Astrocyte (in vitro differentiated cells and primary cell): ENCODE measurements around the gene GABRA5. TPM values are rescaled to one million over a fixed set of nuclear protein-coding genes. Genes with fewer than 3 reads are reported as not detected.
A peak's percentile ranks its signal among the peaks of the same experiment; 100 is the strongest.

Experiments
- DNase-seq: peaks from one replicate; pipeline ENCODE4 v3.0.0-alpha.2; 2010; ENCODE audit warnings: low read depth
- FAIRE-seq: peaks from 2 replicates; lab custom pipeline; 2011; peaks lifted over from hg19 to GRCh38; lab: Jason Lieb, UNC
- H2AFZ ChIP-seq: 2 replicates; pipeline ENCODE4 v1.6.0; 2012; ENCODE audit warnings: low read depth, low read length, inconsistent platforms
- H3K27ac ChIP-seq: 2 replicates; pipeline ENCODE4 v1.5.1; 2011; ENCODE audit warnings: low read depth, low read length, inconsistent platforms
- H3K27me3 ChIP-seq: 2 replicates; pipeline ENCODE4 v1.6.0; 2011; ENCODE audit warnings: low read length, inconsistent platforms; ENCODE audit not compliant: insufficient read depth
- H3K36me3 ChIP-seq: 2 replicates; pipeline ENCODE4 v1.5.1; 2011; ENCODE audit warnings: low read length, inconsistent platforms; ENCODE audit not compliant: insufficient read depth
- H3K4me1 ChIP-seq: 2 replicates; pipeline ENCODE4 v1.5.1; 2011; ENCODE audit warnings: low read length, inconsistent platforms; ENCODE audit not compliant: insufficient read depth
- H3K4me2 ChIP-seq: 2 replicates; pipeline ENCODE4 v1.6.0; 2012; ENCODE audit warnings: low read length, inconsistent platforms
- H3K4me3 ChIP-seq: 2 replicates; pipeline ENCODE4 v1.5.1; 2011; ENCODE audit warnings: low read depth, mild to moderate bottlenecking, low read length, inconsistent platforms; ENCODE audit not compliant: insufficient read depth
- H3K79me2 ChIP-seq: 2 replicates; pipeline ENCODE4 v1.6.0; 2012; ENCODE audit warnings: mild to moderate bottlenecking, low read length, inconsistent platforms; ENCODE audit not compliant: insufficient read depth
- H3K9ac ChIP-seq: 2 replicates; pipeline ENCODE4 v1.6.0; 2012; ENCODE audit warnings: mild to moderate bottlenecking, low read length, inconsistent platforms
- H3K9me3 ChIP-seq: 2 replicates; pipeline ENCODE4 v1.5.1; 2012; ENCODE audit warnings: low read depth, mild to moderate bottlenecking, low read length, inconsistent platforms; ENCODE audit not compliant: insufficient read depth
- H4K20me1 ChIP-seq: 2 replicates; pipeline ENCODE4 v1.6.0; 2012; ENCODE audit warnings: low read length, inconsistent platforms; ENCODE audit not compliant: insufficient read depth
- H3K27ac Mint-ChIP-seq: one replicate; pipeline ENCODE4 v1.8.0; 2021; ENCODE audit warnings: mild to moderate bottlenecking, mixed read lengths; ENCODE audit not compliant: unreplicated experiment
- H3K27me3 Mint-ChIP-seq: one replicate; pipeline ENCODE4 v1.8.0; 2021; ENCODE audit warnings: low read depth, mixed read lengths; ENCODE audit not compliant: unreplicated experiment
- H3K36me3 Mint-ChIP-seq: one replicate; pipeline ENCODE4 v1.8.0; 2021; ENCODE audit warnings: low read depth, mixed read lengths; ENCODE audit not compliant: unreplicated experiment
- H3K4me1 Mint-ChIP-seq: one replicate; pipeline ENCODE4 v1.8.0; 2021; ENCODE audit warnings: low read depth, mixed read lengths; ENCODE audit not compliant: unreplicated experiment
- H3K4me3 Mint-ChIP-seq: one replicate; pipeline ENCODE4 v1.8.0; 2021; ENCODE audit warnings: mild to moderate bottlenecking, moderate library complexity, mixed read lengths; ENCODE audit not compliant: unreplicated experiment
- H3K9me3 Mint-ChIP-seq: one replicate; pipeline ENCODE4 v1.8.0; 2021; ENCODE audit warnings: mild to moderate bottlenecking, mixed read lengths; ENCODE audit not compliant: unreplicated experiment
- EZH2 ChIP-seq: IDR thresholded peaks from 2 replicates; pipeline ENCODE4 v1.6.1; 2012; ENCODE audit warnings: mild to moderate bottlenecking, low read length, inconsistent platforms; ENCODE audit not compliant: insufficient read depth
- total RNA-seq: library from RNA; stranded (reverse); gene quantifications from 2 replicates; pipeline ENCODE4 v1.2.1, GENCODE V29; 2021
- TF ChIP-seq, protein P1 (sequence below): IDR thresholded peaks from 2 replicates; pipeline ENCODE4 v1.5.1; 2011; ENCODE audit warnings: low read depth, mild to moderate bottlenecking, inconsistent platforms, low read length, moderate library complexity; ENCODE audit not compliant: insufficient read depth

The GABRA5 gene
- total RNA-seq, 1 donor from 2014 or later, result 7.9 TPM

DNA sequence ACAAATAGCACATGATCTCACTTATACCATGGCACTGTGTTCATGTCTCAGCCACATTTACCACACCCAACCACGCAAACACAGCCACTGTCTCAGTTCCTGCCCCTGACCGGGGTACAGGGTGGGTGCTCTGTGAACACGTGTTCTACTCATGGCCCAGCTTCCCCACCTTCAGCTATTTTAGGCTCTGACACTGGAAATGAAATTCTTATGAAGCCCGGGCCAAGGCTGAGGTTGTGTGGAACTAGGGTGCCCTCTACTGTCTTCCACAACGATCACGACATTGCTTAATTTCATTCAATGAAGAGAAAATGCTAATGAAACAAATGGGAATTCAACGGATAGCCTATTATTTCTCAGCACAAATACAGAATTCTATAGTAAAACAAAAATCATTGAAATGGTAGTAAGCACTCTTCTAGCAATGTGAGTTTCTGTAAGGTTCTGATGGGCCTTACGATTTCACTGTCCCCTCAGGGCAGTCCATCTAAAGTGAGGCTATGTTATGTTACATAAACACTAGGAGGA lies 2.1 kb upstream of the GABRA5 start:
- Histone ChIP-seq H3K9me3 (no peaks in the 10 kb centered on the region), H3K4me2 (no peak overlapping the region), H3K79me2 (no peaks in the 10 kb centered on the region), H3K36me3 (no peaks in the 10 kb centered on the region), H4K20me1 (no peaks in the 10 kb centered on the region), H3K27me3 (peaks cover 9% of the 10 kb centered on the region), H3K9ac (no peak overlapping the region), H3K4me3 (no peak overlapping the region), H3K27ac (no peak overlapping the region), H3K4me1 (no peaks in the 10 kb centered on the region), H2AFZ (peak overlapping the region; percentile 57)
- no peak overlapping the region for H3K4me3 Mint-ChIP-seq
- peaks cover 3% of the 10 kb centered on the region for H3K9me3 Mint-ChIP-seq
- DNase-seq, result peak; percentile 22
- FAIRE-seq, result no peak
- no peaks in the 10 kb centered on the region for H3K4me1 Mint-ChIP-seq
- no peaks in the 10 kb centered on the region for H3K36me3 Mint-ChIP-seq
- H3K27me3 Mint-ChIP-seq, result peaks cover 15% of the 10 kb centered on the region
- no peak overlapping the region for H3K27ac Mint-ChIP-seq
- no peak for TF ChIP-seq EZH2
- TF ChIP-seq, protein P1, sequence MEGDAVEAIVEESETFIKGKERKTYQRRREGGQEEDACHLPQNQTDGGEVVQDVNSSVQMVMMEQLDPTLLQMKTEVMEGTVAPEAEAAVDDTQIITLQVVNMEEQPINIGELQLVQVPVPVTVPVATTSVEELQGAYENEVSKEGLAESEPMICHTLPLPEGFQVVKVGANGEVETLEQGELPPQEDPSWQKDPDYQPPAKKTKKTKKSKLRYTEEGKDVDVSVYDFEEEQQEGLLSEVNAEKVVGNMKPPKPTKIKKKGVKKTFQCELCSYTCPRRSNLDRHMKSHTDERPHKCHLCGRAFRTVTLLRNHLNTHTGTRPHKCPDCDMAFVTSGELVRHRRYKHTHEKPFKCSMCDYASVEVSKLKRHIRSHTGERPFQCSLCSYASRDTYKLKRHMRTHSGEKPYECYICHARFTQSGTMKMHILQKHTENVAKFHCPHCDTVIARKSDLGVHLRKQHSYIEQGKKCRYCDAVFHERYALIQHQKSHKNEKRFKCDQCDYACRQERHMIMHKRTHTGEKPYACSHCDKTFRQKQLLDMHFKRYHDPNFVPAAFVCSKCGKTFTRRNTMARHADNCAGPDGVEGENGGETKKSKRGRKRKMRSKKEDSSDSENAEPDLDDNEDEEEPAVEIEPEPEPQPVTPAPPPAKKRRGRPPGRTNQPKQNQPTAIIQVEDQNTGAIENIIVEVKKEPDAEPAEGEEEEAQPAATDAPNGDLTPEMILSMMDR, result peak; percentile 78

- H3K79me2 ChIP-seq, result no peaks in the 10 kb centered on the region
- peaks cover 9% of the 10 kb centered on the region for H3K27me3 ChIP-seq
- H3K9ac ChIP-seq, result peak overlapping the region; percentile 35
- TF ChIP-seq EZH2, result peak; percentile 38
- TF ChIP-seq, protein P1, result no peak
- Mint-ChIP-seq H3K27ac (no peak overlapping the region), H3K4me3 (peak overlapping the region; percentile 57), H3K4me1 (no peaks in the 10 kb centered on the region), H3K27me3 (peaks cover 15% of the 10 kb centered on the region), H3K36me3 (no peaks in the 10 kb centered on the region), H3K9me3 (no peaks in the 10 kb centered on the region)
- peak overlapping the region; percentile 76 for H2AFZ ChIP-seq
- peak overlapping the region; percentile 49 for H3K4me3 ChIP-seq
- H4K20me1 ChIP-seq, result no peaks in the 10 kb centered on the region
- H3K9me3 ChIP-seq, result no peaks in the 10 kb centered on the region
- H3K4me1 ChIP-seq, result no peaks in the 10 kb centered on the region
- no peak overlapping the region for H3K27ac ChIP-seq
- peak overlapping the region; percentile 82 for H3K4me2 ChIP-seq
- no peaks in the 10 kb centered on the region for H3K36me3 ChIP-seq
- FAIRE-seq, result no peak
- DNase-seq, result no peak
These were observed 542 bp downstream of the GABRA5 start for GRCh38 chr15:26867200-26868007.
